PFSK-1 (cell line): Measurements from ENCODE around the gene TMEM120B.

Source experiments
- TAF1 ChIP-seq: IDR thresholded peaks from 2 replicates; pipeline ENCODE4 v1.6.1; 2012; ENCODE audit warnings: low read length, control low read depth, borderline replicate concordance; ENCODE audit not compliant: insufficient read depth
- TF ChIP-seq, protein P1 (sequence below), 2 experiments: IDR thresholded peaks; 2 replicates each; pipeline versions ENCODE4 v1.6.1 to v1.8.0; 2011 to 2012; ENCODE audit warnings: low read depth in 2 of 2, low read length in 2 of 2, control low read depth in 1 of 2, inconsistent platforms in 1 of 2, mild to moderate bottlenecking in 1 of 2, moderate library complexity in 1 of 2; ENCODE audit not compliant: insufficient read depth in 1 of 2

DNA sequence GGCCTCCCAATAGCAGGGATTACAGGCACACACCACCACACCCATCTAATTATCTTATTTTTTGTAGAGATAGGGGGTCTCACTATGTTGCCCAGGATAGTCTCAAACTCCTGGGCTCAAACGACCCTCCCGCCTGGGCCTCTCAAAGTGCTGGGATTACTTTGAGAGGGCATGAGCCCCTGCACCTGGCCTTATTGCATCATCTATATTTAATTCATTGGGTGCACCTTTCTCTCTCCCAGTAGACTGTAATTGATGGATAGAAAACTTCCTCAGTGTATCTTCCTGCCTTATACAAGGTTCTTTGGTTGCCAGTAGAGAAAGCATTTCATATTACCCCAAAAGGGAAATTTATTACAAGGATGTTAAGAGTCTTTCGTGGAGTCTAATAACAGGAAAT, 34.2 kb upstream of the TMEM120B start:
- TF ChIP-seq, protein P1, sequence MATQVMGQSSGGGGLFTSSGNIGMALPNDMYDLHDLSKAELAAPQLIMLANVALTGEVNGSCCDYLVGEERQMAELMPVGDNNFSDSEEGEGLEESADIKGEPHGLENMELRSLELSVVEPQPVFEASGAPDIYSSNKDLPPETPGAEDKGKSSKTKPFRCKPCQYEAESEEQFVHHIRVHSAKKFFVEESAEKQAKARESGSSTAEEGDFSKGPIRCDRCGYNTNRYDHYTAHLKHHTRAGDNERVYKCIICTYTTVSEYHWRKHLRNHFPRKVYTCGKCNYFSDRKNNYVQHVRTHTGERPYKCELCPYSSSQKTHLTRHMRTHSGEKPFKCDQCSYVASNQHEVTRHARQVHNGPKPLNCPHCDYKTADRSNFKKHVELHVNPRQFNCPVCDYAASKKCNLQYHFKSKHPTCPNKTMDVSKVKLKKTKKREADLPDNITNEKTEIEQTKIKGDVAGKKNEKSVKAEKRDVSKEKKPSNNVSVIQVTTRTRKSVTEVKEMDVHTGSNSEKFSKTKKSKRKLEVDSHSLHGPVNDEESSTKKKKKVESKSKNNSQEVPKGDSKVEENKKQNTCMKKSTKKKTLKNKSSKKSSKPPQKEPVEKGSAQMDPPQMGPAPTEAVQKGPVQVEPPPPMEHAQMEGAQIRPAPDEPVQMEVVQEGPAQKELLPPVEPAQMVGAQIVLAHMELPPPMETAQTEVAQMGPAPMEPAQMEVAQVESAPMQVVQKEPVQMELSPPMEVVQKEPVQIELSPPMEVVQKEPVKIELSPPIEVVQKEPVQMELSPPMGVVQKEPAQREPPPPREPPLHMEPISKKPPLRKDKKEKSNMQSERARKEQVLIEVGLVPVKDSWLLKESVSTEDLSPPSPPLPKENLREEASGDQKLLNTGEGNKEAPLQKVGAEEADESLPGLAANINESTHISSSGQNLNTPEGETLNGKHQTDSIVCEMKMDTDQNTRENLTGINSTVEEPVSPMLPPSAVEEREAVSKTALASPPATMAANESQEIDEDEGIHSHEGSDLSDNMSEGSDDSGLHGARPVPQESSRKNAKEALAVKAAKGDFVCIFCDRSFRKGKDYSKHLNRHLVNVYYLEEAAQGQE (IDR thresholded peaks at IDR 0.05; ENCODE audit: insufficient read depth in 1 of 2, low read depth in 2 of 2, low read length in 2 of 2), result no peak
- TF ChIP-seq TAF1, result no peak
